Measurements from ENCODE around the gene IMPDH1. TPM values are rescaled to one million over a fixed set of nuclear protein-coding genes. Genes with fewer than 3 reads are reported as not detected.

IMPDH1 gene
- total and polyA plus RNA-seq, 2 donors (not counting 3 experiments of a cell fraction or from before 2014, with no cell fraction given), result 78.8 to 97.9 TPM

GRCh38 chr7:128366300-128366699 lies 43.5 kb downstream of the IMPDH1 start:
- intact Hi-C loops (cut with micrococcal nuclease), result no loop called here
- no peak overlapping the region for H3K9ac ChIP-seq (replicated peaks; ENCODE audit: extremely low read depth, insufficient read depth, low read length)
- no TSS peak for BruUV-seq (replicated peaks)
- H3K27me3 ChIP-seq (ENCODE audit: control insufficient read depth in 2 of 2, insufficient read depth in 2 of 2, low read length in 2 of 2), result peaks cover 35 to 51% of the 10 kb centered on the region in 2 experiments
- H2AFZ ChIP-seq (ENCODE audit: low read depth, low read length), result no peak overlapping the region
- no peaks in the 10 kb centered on the region for H4K20me1 ChIP-seq (replicated peaks; ENCODE audit: control insufficient read depth, extremely low read depth, insufficient read depth, low read length)
- dilution Hi-C loops (cut with MboI; ENCODE audit: extremely low pct_ligation_motif_present, low sequenced_read_pairs), result no loop called here
- H3K36me3 ChIP-seq (ENCODE audit: control insufficient read depth in 2 of 2, extremely low read depth in 1 of 2, insufficient read depth in 2 of 2, low read length in 2 of 2), result no peaks in the 10 kb centered on the region
- FAIRE-seq (no peak), DNase-seq (ENCODE audit: low read depth, low spot score) (no peak)
- ChIA-PET CTCF (interaction anchor here (1.4 to 5.4 kb wide), 3 partner anchors 19 to 23 kb away, joined by 3 to 24 read pairs (median 4); no protein-coding TSS in a partner anchor), POLR2A (no interaction called here)
- H3K4me3 ChIP-seq (replicated peaks in 1 of 3; ENCODE audit: insufficient read depth in 1 of 3, low read depth in 1 of 3, low read length in 3 of 3), result no peak overlapping the region
- no peaks in the 10 kb centered on the region for H3K9me1 ChIP-seq (replicated peaks; ENCODE audit: control insufficient read depth, extremely low read depth, insufficient read depth, low read length)
- H3K79me2 ChIP-seq (ENCODE audit: control insufficient read depth, insufficient read depth, low read length), result no peaks in the 10 kb centered on the region
- no peaks in the 10 kb centered on the region for H3K4me1 ChIP-seq (ENCODE audit: control insufficient read depth, extremely low read depth, insufficient read depth, low read length)
- no peaks in the 10 kb centered on the region for H3K9me3 ChIP-seq (replicated peaks; ENCODE audit: control insufficient read depth, insufficient read depth, low read length)
- no peak overlapping the region for H3K27ac ChIP-seq (ENCODE audit: insufficient read depth, low read depth, low read length)
- TF ChIP-seq MYC (IDR thresholded peaks at IDR 0.05; ENCODE audit: low read depth, low read length), result no peak
- TF ChIP-seq MAX (IDR thresholded peaks at IDR 0.05; ENCODE audit: insufficient read depth, insufficient read length), result no peak
- TF ChIP-seq FOS (IDR thresholded peaks at IDR 0.05; ENCODE audit: borderline replicate concordance, insufficient read depth, low read length), result no peak
- TF ChIP-seq JUN (IDR thresholded peaks at IDR 0.05; ENCODE audit: borderline replicate concordance, insufficient read depth, insufficient read length, low read depth), result no peak
- no peak for TF ChIP-seq EZH2 (IDR thresholded peaks at IDR 0.05; ENCODE audit: borderline replicate concordance, low read depth, low read length, severe bottlenecking)
- TF ChIP-seq POLR2A (IDR thresholded peaks at IDR 0.05; ENCODE audit: low read depth, low read length), result no peak
- no peak for TF ChIP-seq CTCF (IDR thresholded peaks at IDR 0.05; ENCODE audit: extremely low read depth in 1 of 2, insufficient read depth in 1 of 2, low read depth in 1 of 2, low read length in 2 of 2)
- H3K4me2 ChIP-seq (ENCODE audit: insufficient read depth, low read length), result no peak overlapping the region
